Chondrocyte (in vitro differentiated cells): Measurements from ENCODE around the gene PCID2. TPM values are rescaled to one million over a fixed set of nuclear protein-coding genes. Genes with fewer than 3 reads are reported as not detected.

ENCODE experiments used
- DNase-seq: peaks from one replicate; pipeline ENCODE4 v3.0.0; 2021; ENCODE audit warnings: mixed read lengths, low spot score
- H3K27ac Mint-ChIP-seq: one replicate; pipeline ENCODE4 v1.8.0; 2021; ENCODE audit warnings: mild to moderate bottlenecking, moderate library complexity, mixed read lengths; ENCODE audit not compliant: unreplicated experiment
- H3K27me3 Mint-ChIP-seq: 2 replicates; pipeline ENCODE4 v1.8.0; 2021; ENCODE audit warnings: low read depth, mixed read lengths
- H3K36me3 Mint-ChIP-seq: 2 replicates; pipeline ENCODE4 v1.8.0; 2021; ENCODE audit warnings: low read depth, mixed read lengths
- H3K4me1 Mint-ChIP-seq: 2 replicates; pipeline ENCODE4 v1.8.0; 2021; ENCODE audit warnings: low read depth, mild to moderate bottlenecking, mixed read lengths
- H3K4me3 Mint-ChIP-seq: one replicate; pipeline ENCODE4 v1.8.0; 2021; ENCODE audit warnings: mild to moderate bottlenecking, moderate library complexity, mixed read lengths; ENCODE audit not compliant: unreplicated experiment
- H3K9me3 Mint-ChIP-seq: 2 replicates; pipeline ENCODE4 v1.8.0; 2021; ENCODE audit warnings: low read depth, mixed read lengths
- total RNA-seq: library from RNA; stranded (reverse); gene quantifications from 3 replicates; pipeline ENCODE4 v1.2.1, GENCODE V29; 2021
- TF ChIP-seq, protein P1 (sequence below): fragments of 200-600 bp; sonication (generic); IDR thresholded peaks from 2 replicates; pipeline ENCODE4 v1.5.0; 2021; ENCODE audit warnings: antibody characterized with exemption, mild to moderate bottlenecking, moderate library complexity

Gene PCID2
- total RNA-seq, 1 donor from 2014 or later, result 32.9 TPM

DNA sequence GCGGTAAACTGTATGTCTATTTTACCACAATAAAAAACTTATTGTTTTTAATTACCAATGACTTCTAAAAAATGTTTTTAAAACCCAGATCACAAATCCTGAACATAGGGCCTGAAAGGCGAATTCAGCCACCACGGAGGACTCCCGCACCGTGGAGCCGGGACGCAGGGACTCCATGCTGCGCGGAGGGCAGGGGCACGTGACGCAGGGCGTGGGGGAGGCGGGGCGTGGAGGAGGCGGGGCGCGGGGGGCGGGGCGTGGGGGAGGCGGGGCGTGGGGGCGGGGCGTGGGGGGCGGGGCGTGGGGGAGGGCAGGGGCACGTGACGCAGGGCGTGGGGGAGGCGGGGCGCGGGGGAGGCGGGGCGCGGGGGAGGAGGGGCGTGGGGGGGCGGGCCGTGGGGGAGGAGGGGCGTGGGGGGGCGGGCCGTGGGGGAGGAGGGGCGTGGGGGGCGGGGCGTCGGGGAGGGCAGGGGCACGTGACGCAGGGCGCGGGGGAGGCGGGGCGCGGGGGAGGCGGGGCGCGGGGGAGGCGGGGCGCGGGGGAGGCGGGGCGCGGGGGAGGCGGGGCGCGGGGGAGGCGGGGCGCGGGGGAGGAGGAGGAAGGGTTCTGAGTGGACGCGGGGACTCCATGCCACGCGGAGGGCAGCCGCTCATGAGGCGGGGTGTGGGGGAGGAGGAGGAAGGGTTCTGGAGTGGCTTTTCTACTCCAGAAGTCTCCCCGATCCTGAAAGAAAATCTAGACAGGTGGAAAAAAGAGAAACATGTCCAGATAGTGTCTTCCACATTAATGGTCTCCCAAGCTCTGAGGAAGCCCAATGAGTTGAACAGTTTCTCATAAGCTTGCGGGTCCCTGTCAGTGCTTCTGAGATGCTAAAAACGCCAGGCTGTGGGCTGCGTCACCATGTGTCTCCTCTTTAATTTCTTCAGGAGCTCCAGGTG lies 54.4 kb downstream of the PCID2 start:
- H3K4me3 Mint-ChIP-seq, result peak overlapping the region; percentile 72
- peak overlapping the region; percentile 92 for H3K27ac Mint-ChIP-seq
- no peaks in the 10 kb centered on the region for H3K27me3 Mint-ChIP-seq
- peaks cover 17% of the 10 kb centered on the region for H3K4me1 Mint-ChIP-seq
- H3K36me3 Mint-ChIP-seq, result peaks cover 1% of the 10 kb centered on the region
- TF ChIP-seq, protein P1, sequence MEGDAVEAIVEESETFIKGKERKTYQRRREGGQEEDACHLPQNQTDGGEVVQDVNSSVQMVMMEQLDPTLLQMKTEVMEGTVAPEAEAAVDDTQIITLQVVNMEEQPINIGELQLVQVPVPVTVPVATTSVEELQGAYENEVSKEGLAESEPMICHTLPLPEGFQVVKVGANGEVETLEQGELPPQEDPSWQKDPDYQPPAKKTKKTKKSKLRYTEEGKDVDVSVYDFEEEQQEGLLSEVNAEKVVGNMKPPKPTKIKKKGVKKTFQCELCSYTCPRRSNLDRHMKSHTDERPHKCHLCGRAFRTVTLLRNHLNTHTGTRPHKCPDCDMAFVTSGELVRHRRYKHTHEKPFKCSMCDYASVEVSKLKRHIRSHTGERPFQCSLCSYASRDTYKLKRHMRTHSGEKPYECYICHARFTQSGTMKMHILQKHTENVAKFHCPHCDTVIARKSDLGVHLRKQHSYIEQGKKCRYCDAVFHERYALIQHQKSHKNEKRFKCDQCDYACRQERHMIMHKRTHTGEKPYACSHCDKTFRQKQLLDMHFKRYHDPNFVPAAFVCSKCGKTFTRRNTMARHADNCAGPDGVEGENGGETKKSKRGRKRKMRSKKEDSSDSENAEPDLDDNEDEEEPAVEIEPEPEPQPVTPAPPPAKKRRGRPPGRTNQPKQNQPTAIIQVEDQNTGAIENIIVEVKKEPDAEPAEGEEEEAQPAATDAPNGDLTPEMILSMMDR, result no peak
- no peak for DNase-seq
- no peaks in the 10 kb centered on the region for H3K9me3 Mint-ChIP-seq

DNA sequence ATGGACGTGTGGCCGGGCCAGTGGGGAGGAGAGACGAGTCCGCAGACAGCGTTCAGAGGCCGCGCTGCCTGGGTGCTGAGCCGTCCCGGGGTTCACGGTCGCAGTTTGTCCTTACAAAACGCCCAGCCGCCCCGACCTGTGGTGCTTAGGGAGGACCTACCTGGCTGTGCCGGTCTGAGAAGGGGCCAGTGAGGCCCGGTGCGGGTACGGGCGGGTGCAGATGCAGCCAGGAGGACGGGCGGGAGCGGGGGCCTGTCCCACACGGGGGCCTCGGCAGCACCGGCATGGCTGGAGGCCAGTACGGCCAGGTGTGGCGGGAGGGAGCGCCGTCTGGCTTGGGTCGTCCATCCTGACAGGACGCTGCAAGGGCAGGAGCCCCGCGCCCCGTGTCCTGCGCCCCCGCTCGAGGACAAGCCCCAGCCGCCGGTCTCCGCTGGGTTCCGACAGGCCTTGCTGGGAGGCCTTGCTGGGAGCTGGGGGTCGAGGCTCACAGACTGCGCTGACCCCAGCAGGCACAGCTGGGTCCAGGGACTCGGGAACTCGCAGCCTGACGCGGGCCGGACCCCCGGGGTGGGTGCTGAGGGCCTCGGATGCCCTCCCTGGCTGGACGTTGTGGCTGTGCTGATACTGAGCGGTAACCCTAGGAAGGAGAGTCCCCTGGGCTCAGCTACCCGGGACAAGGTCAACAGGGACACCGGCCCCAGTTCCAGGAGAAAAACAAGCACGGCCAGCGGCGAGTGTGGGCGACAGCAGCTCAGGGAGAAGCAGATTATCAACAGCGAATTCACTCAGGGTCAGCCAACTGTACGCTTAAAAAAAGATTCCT lies 55.3 kb downstream of the PCID2 start:
- Mint-ChIP-seq H3K27me3 (no peaks in the 10 kb centered on the region), H3K36me3 (peaks cover 1% of the 10 kb centered on the region), H3K4me1 (peaks cover 17% of the 10 kb centered on the region), H3K9me3 (no peaks in the 10 kb centered on the region), H3K27ac (peak overlapping the region; percentile 92), H3K4me3 (peak overlapping the region; percentile 72)
- no peak for DNase-seq
- TF ChIP-seq, protein P1, result no peak

DNA sequence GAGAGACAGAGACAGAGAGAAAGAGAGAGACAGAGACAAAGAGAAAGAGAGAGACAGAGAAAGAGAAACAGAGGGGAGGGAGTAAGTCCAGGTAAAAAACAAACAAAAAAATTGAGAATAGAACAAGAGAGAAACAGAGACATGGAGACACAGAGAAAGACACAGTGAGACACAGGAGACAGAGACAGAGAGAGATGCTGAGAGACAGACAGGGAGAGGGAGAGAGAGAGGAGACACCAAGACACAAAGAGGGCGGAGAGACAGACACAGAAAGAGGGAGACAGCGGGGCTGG lies 55.8 kb downstream of the PCID2 start:
- DNase-seq, result no peak

DNA sequence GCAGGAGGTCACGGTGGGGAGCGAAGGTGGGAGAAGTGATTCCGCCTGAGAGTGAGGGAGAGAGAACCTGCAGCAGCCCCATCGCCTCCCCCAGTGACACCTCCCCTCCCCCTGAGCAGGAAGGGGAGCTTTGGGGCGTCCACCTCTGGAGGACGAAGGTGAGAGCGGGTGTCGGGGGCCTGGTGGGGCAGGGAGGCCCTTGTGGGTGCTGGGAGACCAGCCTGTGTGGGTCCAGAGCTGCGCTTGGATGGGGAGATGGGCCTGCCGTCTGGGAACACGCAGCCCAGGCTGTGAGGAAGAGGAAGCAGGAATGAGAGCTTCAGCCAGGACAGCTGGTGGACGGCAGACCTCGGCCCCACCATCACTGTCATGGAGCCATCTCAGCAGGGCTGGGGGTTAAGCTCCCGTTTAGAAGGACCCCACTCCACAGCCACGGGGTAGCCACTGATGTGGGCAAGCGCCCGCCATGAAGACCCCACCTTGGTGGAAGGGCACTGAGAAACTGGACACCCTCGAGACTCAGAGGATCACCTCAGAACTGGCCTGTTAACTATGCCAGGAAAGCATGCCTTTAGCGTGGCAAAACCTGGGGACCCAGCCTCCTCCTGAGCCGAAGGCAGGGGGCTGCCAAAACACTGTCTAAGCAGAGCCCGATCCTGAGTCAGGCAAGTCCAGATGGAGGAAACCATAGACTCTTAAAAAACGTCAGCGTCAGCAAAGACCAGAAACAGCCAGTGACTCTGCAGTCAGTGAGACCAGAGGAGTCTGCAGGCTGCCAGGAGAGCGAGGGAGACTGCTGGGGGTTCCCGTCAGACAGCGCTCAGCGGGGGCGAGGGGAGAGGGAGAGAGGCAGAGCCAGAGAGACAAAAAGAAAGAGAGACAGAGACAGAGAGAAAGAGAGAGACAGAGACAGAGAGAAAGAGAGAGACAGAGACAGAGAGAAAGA lies 56.5 kb downstream of the PCID2 start:
- Mint-ChIP-seq H3K4me3 (peak overlapping the region; percentile 59), H3K36me3 (peaks cover 1% of the 10 kb centered on the region), H3K9me3 (no peaks in the 10 kb centered on the region), H3K4me1 (peaks cover 14% of the 10 kb centered on the region), H3K27me3 (no peaks in the 10 kb centered on the region), H3K27ac (peak overlapping the region; percentile 83)
- DNase-seq, result no peak
- TF ChIP-seq, protein P1, result no peak

More for the DNA sequence above, 55.8 kb downstream of the PCID2 start:
- Mint-ChIP-seq H3K36me3 (peaks cover 1% of the 10 kb centered on the region), H3K9me3 (no peaks in the 10 kb centered on the region), H3K27ac (peak overlapping the region; percentile 58), H3K27me3 (no peaks in the 10 kb centered on the region), H3K4me3 (peak overlapping the region; percentile 59), H3K4me1 (peaks cover 17% of the 10 kb centered on the region)
- TF ChIP-seq, protein P1, result no peak
